ENCODE data around the gene ASIC3. TPM values are rescaled to one million over a fixed set of nuclear protein-coding genes. Genes with fewer than 3 reads are reported as not detected.

ASIC3 gene
- total and polyA plus RNA-seq, 9 donors = 1.0 to 9.4 (median 3.8) TPM

- TF ChIP-seq POLR2A (IDR thresholded peaks at IDR 0.05) (no peak), CTCF (IDR thresholded peaks at IDR 0.05) (no peak), EP300 (IDR thresholded peaks at IDR 0.05) (no peak)
- H3K27ac ChIP-seq = no peak overlapping the region
- H3K27me3 ChIP-seq = no peaks in the 10 kb centered on the region
- H3K4me3 ChIP-seq = no peak overlapping the region
- intact Hi-C loops (cut with DNase I) = no loop called here
- peaks cover 15% of the 10 kb centered on the region for H3K4me1 ChIP-seq (ENCODE audit: insufficient read depth)
- DNase-seq = no peak
- H3K36me3 ChIP-seq = no peaks in the 10 kb centered on the region
- no peaks in the 10 kb centered on the region for H3K9me3 ChIP-seq
- 90 to 94% (median 92%) methylated on average over 6 of the region's 6 CpGs for WGBS, 3 donors
Measured at GRCh38 chr7:151093748-151094147, 45.4 kb downstream of the ASIC3 start.

GRCh38 chr7:151094675-151095074 is 46.3 kb downstream of the ASIC3 start:
- no peak overlapping the region for H3K27ac ChIP-seq
- 77 to 82% (median 81%) methylated on average over 5 of the region's 5 CpGs for WGBS, 3 donors
- no peak for TF ChIP-seq POLR2A (IDR thresholded peaks at IDR 0.05)
- no peak for TF ChIP-seq EP300 (IDR thresholded peaks at IDR 0.05)
- no peak for TF ChIP-seq CTCF (IDR thresholded peaks at IDR 0.05)
- H3K4me3 ChIP-seq = no peak overlapping the region
- H3K27me3 ChIP-seq = no peaks in the 10 kb centered on the region
- no peak for DNase-seq
- peaks cover 7% of the 10 kb centered on the region for H3K4me1 ChIP-seq (ENCODE audit: insufficient read depth)
- intact Hi-C loops (cut with DNase I) = no loop called here
- no peaks in the 10 kb centered on the region for H3K36me3 ChIP-seq
- no peaks in the 10 kb centered on the region for H3K9me3 ChIP-seq

GRCh38 chr7:151095123-151095797 is 46.9 kb downstream of the ASIC3 start:
- Histone ChIP-seq H3K27ac (no peak overlapping the region), H3K4me1 (ENCODE audit: insufficient read depth) (peaks cover 5% of the 10 kb centered on the region), H3K36me3 (no peaks in the 10 kb centered on the region), H3K9me3 (no peaks in the 10 kb centered on the region), H3K4me3 (no peak overlapping the region), H3K27me3 (no peaks in the 10 kb centered on the region)
- TF ChIP-seq EP300 (IDR thresholded peaks at IDR 0.05) (no peak), CTCF (IDR thresholded peaks at IDR 0.05) (no peak), POLR2A (IDR thresholded peaks at IDR 0.05) (no peak)
- 70 to 72% (median 71%) methylated on average over 10 of the region's 10 CpGs for WGBS, 3 donors
- DNase-seq = no peak
- intact Hi-C loops (cut with DNase I) = no loop called here

- no peak for DNase-seq
- no peak overlapping the region for H3K27ac ChIP-seq
- TF ChIP-seq EP300 (IDR thresholded peaks at IDR 0.05) = no peak
- no peak for TF ChIP-seq POLR2A (IDR thresholded peaks at IDR 0.05)
- no peak for TF ChIP-seq CTCF (IDR thresholded peaks at IDR 0.05)
- H3K4me3 ChIP-seq = no peak overlapping the region
- no peaks in the 10 kb centered on the region for H3K27me3 ChIP-seq
- 73 to 76% (median 75%) methylated on average over 17 of the region's 17 CpGs for WGBS, 3 donors
- no peaks in the 10 kb centered on the region for H3K9me3 ChIP-seq
- H3K4me1 ChIP-seq (ENCODE audit: insufficient read depth) = peaks cover 5% of the 10 kb centered on the region
- intact Hi-C loops (cut with DNase I) = no loop called here
- no peaks in the 10 kb centered on the region for H3K36me3 ChIP-seq
Measured at GRCh38 chr7:151095828-151096475, 47.6 kb downstream of the ASIC3 start.
